Heart right ventricle (tissue), 16 donors: ENCODE measurements around the gene EIF4E2. TPM values are rescaled to one million over a fixed set of nuclear protein-coding genes. Genes with fewer than 3 reads are reported as not detected.
A peak's percentile ranks its signal among the peaks of the same experiment; 100 is the strongest.

Experiments used
- ATAC-seq, 8 donors: fragments of 200-7000 bp; cut with Tn5 transposase; one replicate each; pipeline ENCODE4 v1.9.1; 2020; ENCODE audit warnings: mild to moderate bottlenecking in 8 of 8, moderate library complexity in 8 of 8, moderate number of reproducible peaks in 1 of 8
- DNase-seq, 2 donors: peaks; one replicate each; pipeline ENCODE4 v3.0.0-alpha.2; 2020
- H3K27ac ChIP-seq, 10 donors: fragments of 200-600 bp; sonication (generic) in 2 of 10; one replicate each; pipeline versions ENCODE4 v1.5.0 to v1.8.0; 2020 to 2022; ENCODE audit warnings: mild to moderate bottlenecking in 3 of 10
- H3K27me3 ChIP-seq, 7 donors: fragments of 200-600 bp; one replicate each; pipeline ENCODE4 v1.8.0; 2021 to 2022; ENCODE audit warnings: mild to moderate bottlenecking in 2 of 7
- H3K36me3 ChIP-seq, 9 donors: fragments of 200-600 bp; sonication (generic) in 1 of 9; one replicate each; pipeline versions ENCODE4 v1.5.0 to v1.8.0; 2020 to 2022; ENCODE audit warnings: mild to moderate bottlenecking in 2 of 9
- H3K4me1 ChIP-seq, 9 donors: fragments of 200-600 bp; sonication (generic) in 1 of 9; one replicate each; pipeline versions ENCODE4 v1.5.0 to v1.8.0; 2020 to 2022; ENCODE audit warnings: mild to moderate bottlenecking in 4 of 9
- H3K4me3 ChIP-seq, 10 donors: fragments of 200-600 bp; sonication (generic) in 2 of 10; one replicate each; pipeline versions ENCODE4 v1.5.0 to v1.8.0; 2020 to 2022; ENCODE audit warnings: mild to moderate bottlenecking in 7 of 10, moderate library complexity in 2 of 10
- H3K9me3 ChIP-seq, 11 donors: fragments of 200-600 bp in 10 of 11; sonication (generic) in 2 of 11; one replicate each; pipeline versions ENCODE4 v1.5.0 to v1.8.0; 2013 to 2022; ENCODE audit warnings: mild to moderate bottlenecking in 2 of 11, control low read depth in 1 of 11, moderate library complexity in 1 of 11
- WGBS, 2 donors: extraction: QIAGEN DNeasy Blood & Tissue Kit; methylation state at CpG; one replicate each; pipeline ENCODE4 v1.1.7; 2013; ENCODE audit warnings: inconsistent platforms in 1 of 2; 5-methylcytosine and 5-hydroxymethylcytosine counted together
- intact Hi-C, 10 donors: fragments of 100-400 bp; cut with DNase I; formaldehyde crosslinking; loops; one replicate each; pipeline versions ENCODE4 v1.11.1 to v1.14.2; 2022
- polyA plus RNA-seq, 2 donors: library from polyadenylated mRNA; stranded (reverse); fragments of 200-250 nt; gene quantifications; one replicate each; pipeline ENCODE4 v1.2.3, GENCODE V29; 2013
- total RNA-seq, 10 donors: library from RNA; stranded (reverse); fragmentation: NEBNext Ultra II Directional in 3 of 10; extraction: Animal tissue kit (Norgen Biotek cat#: 25700) in 3 of 10; gene quantifications; one replicate each; pipeline versions ENCODE4 v1.2.1 to v1.2.4, GENCODE V29; 2021 to 2023
- TF ChIP-seq, protein P1 (sequence below), 9 donors: fragments of 200-600 bp; sonication (generic) in 2 of 9; IDR thresholded peaks; one replicate each; pipeline versions ENCODE4 v1.5.0 to v1.8.0; 2021 to 2022; ENCODE audit warnings: antibody characterized with exemption in 9 of 9, mild to moderate bottlenecking in 5 of 9, moderate library complexity in 1 of 9
- donor health status: Arrhythmogenic right ventricular cardiomyopathy.
- donor health status: ischemic (EF 13 %, LVEDD 7.1; RV severe dilation, severe dysfunction).
- donor health status: healthy with polysubstance abuse.
- donor health status: DM: no; HTN: yes; CAD: no.
- donor health status: DM: no; HTN: no; CAD: no.
- donor health status: ischemic (EF 25% LVEDD 6.9; RV normal size, moderate dysfunction).
- donor health status: ischemic (EF 25% LVEDD 5.7; RV mildly dilated, moderate dysfunction).
- donor health status: healthy.
- donor health status: DM: yes; HTN: yes; CAD: no.
- donor health status: Ischemic cardiomyopathy.
- donor health status: ischemic (EF 35%, LVEDD 5.7; RV mildly dilated, moderate dysfunction).
- donor health status: nonischemic (EF 11% LVEDD 7.7; RV severe dilation, severe dysfunction).
- donor health status: DM: yes; HTN: yes; CAD: no.
- donor health status: PGD.
- donor health status: ischemic (EF 29% LVEDD 5.4; RV normal size, mild dysfunction).
- donor health status: nonischemic (EF 23%, LVEDD 6.1; RV moderate dilation, normal function).

EIF4E2 gene
- total and polyA plus RNA-seq, 12 donors, result 30.3 to 58.1 (median 40.2) TPM

DNA sequence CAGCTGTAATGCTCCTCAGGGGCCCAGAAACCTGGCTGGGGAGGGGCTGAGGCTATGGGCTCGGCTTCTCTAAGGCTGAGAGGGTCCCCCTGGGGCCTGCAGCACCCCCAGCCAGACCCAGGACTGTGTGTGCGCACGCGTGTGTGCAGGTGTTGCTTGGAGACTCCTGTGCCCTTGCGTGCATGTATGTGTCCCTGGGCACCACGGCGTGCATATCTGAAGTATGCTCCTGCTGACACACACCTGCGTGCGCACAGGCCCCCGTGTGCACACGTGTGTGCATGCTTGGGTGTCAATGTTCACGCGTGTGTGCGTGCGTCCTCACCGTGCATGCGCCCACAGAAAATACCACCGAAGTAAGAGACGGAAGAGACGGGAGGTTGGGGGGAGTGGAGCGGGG is 48.0 kb upstream of the EIF4E2 start:
- peak in 2 of 8 donors; percentile 7 to 15 for ATAC-seq
- no peaks in the 10 kb centered on the region for H3K36me3 ChIP-seq
- H3K4me1 ChIP-seq, result peaks cover 3 to 20% (median 9%) of the 10 kb centered on the region in 9 donors
- no peaks in the 10 kb centered on the region for H3K9me3 ChIP-seq
- TF ChIP-seq, protein P1, sequence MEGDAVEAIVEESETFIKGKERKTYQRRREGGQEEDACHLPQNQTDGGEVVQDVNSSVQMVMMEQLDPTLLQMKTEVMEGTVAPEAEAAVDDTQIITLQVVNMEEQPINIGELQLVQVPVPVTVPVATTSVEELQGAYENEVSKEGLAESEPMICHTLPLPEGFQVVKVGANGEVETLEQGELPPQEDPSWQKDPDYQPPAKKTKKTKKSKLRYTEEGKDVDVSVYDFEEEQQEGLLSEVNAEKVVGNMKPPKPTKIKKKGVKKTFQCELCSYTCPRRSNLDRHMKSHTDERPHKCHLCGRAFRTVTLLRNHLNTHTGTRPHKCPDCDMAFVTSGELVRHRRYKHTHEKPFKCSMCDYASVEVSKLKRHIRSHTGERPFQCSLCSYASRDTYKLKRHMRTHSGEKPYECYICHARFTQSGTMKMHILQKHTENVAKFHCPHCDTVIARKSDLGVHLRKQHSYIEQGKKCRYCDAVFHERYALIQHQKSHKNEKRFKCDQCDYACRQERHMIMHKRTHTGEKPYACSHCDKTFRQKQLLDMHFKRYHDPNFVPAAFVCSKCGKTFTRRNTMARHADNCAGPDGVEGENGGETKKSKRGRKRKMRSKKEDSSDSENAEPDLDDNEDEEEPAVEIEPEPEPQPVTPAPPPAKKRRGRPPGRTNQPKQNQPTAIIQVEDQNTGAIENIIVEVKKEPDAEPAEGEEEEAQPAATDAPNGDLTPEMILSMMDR (IDR thresholded peaks at IDR 0.05), result no peak
- intact Hi-C loops, result no loop called here
- H3K4me3 ChIP-seq, result peak overlapping the region in 1 of 10 donors; percentile 45
- DNase-seq, result no peak
- 40% methylated on average over 20 to 21 of the region's 21 CpGs for WGBS, 2 donors
- H3K27ac ChIP-seq, result no peak overlapping the region
- H3K27me3 ChIP-seq, result peaks cover 6 to 59% (median 31%) of the 10 kb centered on the region in 7 donors

DNA sequence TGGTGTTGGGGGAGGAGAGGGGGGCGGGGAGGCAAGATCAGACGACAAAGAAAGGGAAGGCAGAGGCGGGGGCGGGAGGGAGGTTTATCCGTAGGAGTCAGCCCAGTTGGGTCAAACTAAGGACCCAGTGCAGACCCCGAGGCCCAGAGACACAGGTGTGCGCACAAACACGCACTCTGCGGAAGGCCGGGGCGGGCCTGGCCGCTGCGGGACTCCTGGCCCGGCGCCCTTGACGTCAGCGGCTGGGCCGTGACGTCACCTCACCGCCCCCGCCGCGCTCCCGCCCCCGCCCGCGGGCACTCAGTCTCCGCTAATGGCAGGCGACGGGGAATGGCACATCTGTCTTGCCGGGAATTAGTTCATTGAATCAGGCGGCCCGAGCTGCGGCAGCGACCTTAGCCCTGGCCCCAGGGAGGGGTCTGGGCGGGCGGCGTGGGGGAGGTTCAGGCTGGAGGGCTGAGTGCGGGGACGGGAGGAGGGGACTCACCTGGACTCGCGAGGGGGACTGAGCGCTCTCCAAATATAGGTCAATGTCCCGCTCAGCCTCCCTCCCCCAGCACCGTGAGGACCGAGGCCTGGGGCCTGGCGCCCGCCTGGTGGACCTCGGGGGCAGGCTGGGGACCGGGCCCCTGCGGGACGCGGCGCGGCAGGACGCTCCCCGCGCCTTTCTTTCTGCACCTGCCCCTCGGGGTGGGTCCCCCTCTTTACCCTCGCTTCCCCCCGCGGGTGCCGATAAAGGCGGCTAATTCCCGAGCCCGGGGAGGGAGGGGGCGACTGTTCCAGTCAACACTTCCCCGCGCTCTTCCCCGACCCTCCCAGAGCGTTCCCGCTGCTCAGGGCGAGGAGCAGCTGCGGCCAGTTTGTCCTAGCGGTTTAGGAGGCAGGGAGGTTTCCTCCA is 47.3 kb upstream of the EIF4E2 start:
- TF ChIP-seq, protein P1 (IDR thresholded peaks at IDR 0.05), result no peak

DNA sequence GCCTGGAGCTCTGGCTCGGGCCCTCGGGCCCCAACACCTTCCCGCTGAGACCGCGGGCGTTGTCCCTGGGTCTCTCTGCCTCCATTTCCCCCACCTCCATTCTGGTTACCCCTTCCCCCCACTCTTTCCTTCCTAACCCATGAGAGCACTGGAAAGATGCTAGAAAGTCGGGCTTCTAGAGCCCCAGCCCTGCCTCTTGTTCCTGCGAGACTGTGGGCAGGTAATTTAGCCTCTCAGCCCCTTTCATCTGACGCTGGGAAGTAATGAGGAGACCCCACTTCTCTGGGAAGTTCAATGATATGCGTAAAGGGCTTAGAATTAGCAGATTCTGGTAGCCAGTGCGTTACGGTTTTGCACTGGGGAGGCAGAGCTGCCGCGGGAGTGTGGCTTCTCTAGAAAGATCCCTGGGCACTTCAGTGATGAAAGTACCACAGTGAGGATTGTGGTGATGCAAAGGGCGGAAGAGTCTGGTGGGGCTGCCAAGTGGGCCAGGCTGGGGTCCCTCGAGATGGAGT is 46.6 kb upstream of the EIF4E2 start:
- intact Hi-C loops, result no loop called here
- peaks cover 6 to 59% (median 37%) of the 10 kb centered on the region in 7 donors for H3K27me3 ChIP-seq
- 29 to 30% methylated on average over 16 of the region's 16 CpGs for WGBS, 2 donors
- DNase-seq (no peak), ATAC-seq (no peak)
- TF ChIP-seq, protein P1 (IDR thresholded peaks at IDR 0.05), result no peak
- peak overlapping the region in 1 of 10 donors; percentile 22 for H3K27ac ChIP-seq
- H3K4me1 ChIP-seq, result peaks cover 3 to 20% (median 9%) of the 10 kb centered on the region in 9 donors
- H3K9me3 ChIP-seq, result no peaks in the 10 kb centered on the region
- H3K4me3 ChIP-seq, result peak overlapping the region in 7 of 10 donors; percentile 44 to 60 (median 50)
- H3K36me3 ChIP-seq, result no peaks in the 10 kb centered on the region

More for the DNA sequence above, 47.3 kb upstream of the EIF4E2 start:
- DNase-seq (peak; percentile 29 to 44), ATAC-seq (peak; percentile 40 to 79 (median 64))
- intact Hi-C loops, result no loop called here
- 1 to 4% methylated on average over 72 to 75 of the region's 75 CpGs for WGBS, 2 donors
- Histone ChIP-seq H3K36me3 (no peaks in the 10 kb centered on the region), H3K4me3 (peak overlapping the region in 9 of 10 donors; percentile 43 to 60 (median 48)), H3K27ac (peak overlapping the region in 3 of 10 donors; percentile 22 to 40 (median 36)), H3K4me1 (peaks cover 3 to 20% (median 9%) of the 10 kb centered on the region in 9 donors), H3K9me3 (no peaks in the 10 kb centered on the region), H3K27me3 (peaks cover 6 to 59% (median 33%) of the 10 kb centered on the region in 7 donors)

DNA sequence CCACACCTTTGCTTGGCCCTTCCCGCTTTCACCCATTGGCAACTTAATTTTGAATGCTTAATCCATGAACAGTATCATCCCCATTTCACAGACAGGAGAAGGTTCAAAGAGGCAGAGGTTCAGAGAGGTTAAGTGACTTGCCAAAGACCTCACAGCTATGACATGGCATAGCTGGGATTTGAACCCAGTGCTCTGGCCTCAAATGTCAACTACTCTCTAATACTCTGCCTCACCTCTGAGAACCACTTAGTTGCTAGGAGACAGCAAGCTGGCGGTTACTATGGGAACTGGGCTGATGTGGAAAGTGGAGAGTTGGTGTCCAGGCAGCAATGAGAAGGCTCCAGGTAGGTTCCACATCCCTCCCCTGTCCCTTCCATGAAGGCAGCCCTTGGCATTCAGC is 46.1 kb upstream of the EIF4E2 start:
- DNase-seq (no peak), ATAC-seq (no peak)
- TF ChIP-seq, protein P1 (IDR thresholded peaks at IDR 0.05), result no peak
- Histone ChIP-seq H3K4me3 (no peak overlapping the region), H3K27ac (no peak overlapping the region), H3K9me3 (no peaks in the 10 kb centered on the region), H3K4me1 (peaks cover 3 to 20% (median 9%) of the 10 kb centered on the region in 9 donors), H3K36me3 (no peaks in the 10 kb centered on the region), H3K27me3 (peaks cover 6 to 59% (median 37%) of the 10 kb centered on the region in 7 donors)
- 58 to 87% methylated on average over 2 of the region's 2 CpGs for WGBS, 2 donors
- intact Hi-C loops, result no loop called here
